ENCODE measurements around the gene KL. TPM values are rescaled to one million over a fixed set of nuclear protein-coding genes. Genes with fewer than 3 reads are reported as not detected.

Gene KL
- total RNA-seq, 1 experiment from 2014 or later, result not detected

DNA sequence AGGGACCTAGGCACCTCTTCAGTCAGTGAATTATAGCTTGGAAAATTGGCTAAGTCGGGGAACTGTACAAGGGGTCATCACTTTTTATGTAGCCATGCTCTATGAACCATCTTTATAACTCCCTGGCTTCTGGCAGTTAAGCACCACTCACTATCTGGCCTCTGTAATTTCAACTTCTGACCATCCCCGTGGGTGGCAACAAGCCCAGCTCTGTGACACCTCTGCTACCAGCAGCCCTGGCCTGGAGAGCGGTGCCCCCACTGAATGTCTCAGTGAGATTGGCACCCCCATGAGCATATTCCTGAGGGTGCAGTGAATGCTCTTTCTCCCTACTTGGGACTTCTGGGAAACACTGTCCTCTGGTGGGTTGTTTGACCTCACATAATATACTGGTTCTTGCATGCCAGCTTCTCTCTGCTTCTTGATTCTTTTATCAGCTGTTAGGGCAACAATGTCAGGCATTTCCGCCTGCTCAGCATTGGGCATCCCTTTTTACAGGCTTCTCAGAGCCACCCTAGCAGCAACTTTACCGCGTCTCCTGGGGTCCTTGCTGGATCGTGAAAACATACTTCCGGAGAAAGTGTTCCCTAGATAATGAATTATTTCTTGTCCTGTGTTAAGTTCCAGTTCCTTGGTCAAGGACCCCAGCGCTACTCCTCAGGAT, 10.4 kb downstream of the KL start:
- no peak for DNase-seq (ENCODE audit: low read depth, low spot score)
- Histone ChIP-seq H3K9me2 (ENCODE audit: insufficient read depth) (no peaks in the 10 kb centered on the region), H3K9ac (ENCODE audit: low read length) (no peak overlapping the region), H3K4me1 (ENCODE audit: control insufficient read depth in 1 of 2, insufficient read depth in 2 of 2, low read length in 2 of 2) (no peaks in the 10 kb centered on the region), H3K4me2 (ENCODE audit: low read length) (no peak overlapping the region), H4K20me1 (ENCODE audit: insufficient read depth) (no peaks in the 10 kb centered on the region), H3K79me2 (ENCODE audit: insufficient read depth, low read length) (no peaks in the 10 kb centered on the region), H3K36me3 (ENCODE audit: control insufficient read depth in 1 of 2, insufficient read depth in 2 of 2, low read length in 2 of 2) (no peaks in the 10 kb centered on the region; a peak in 1 of 4 replicates), H3K4me3 (replicated peaks in 1 of 2; ENCODE audit: low read depth in 1 of 2, low read length in 2 of 2) (no peak overlapping the region), H2AFZ (ENCODE audit: low read depth, low read length, poor library complexity, severe bottlenecking) (no peak overlapping the region), H3K27me3 (ENCODE audit: insufficient read depth, low read length) (peaks cover 8% of the 10 kb centered on the region), H3K9me3 (ENCODE audit: control insufficient read depth in 1 of 2, insufficient read depth in 1 of 2, low read depth in 1 of 2, low read length in 2 of 2) (no peaks in the 10 kb centered on the region), H3K27ac (ENCODE audit: low read depth, low read length) (no peak overlapping the region)
- TF ChIP-seq EZH2 (IDR thresholded peaks at IDR 0.05), result no peak
- TF ChIP-seq EZH2phosphoT487 (IDR thresholded peaks at IDR 0.05; ENCODE audit: borderline replicate concordance), result no peak
- TF ChIP-seq TCF7L2 (IDR thresholded peaks at IDR 0.05; ENCODE audit: borderline replicate concordance, extremely low read depth, insufficient read depth, insufficient read length), result no peak
- no peak for TF ChIP-seq CEBPB (IDR thresholded peaks at IDR 0.05; ENCODE audit: low read depth)
- TF ChIP-seq, protein P1, sequence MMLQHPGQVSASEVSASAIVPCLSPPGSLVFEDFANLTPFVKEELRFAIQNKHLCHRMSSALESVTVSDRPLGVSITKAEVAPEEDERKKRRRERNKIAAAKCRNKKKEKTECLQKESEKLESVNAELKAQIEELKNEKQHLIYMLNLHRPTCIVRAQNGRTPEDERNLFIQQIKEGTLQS (IDR thresholded peaks at IDR 0.05), result no peak
- no peak for TF ChIP-seq ZFX (IDR thresholded peaks at IDR 0.05)
- TF ChIP-seq, protein P2, sequence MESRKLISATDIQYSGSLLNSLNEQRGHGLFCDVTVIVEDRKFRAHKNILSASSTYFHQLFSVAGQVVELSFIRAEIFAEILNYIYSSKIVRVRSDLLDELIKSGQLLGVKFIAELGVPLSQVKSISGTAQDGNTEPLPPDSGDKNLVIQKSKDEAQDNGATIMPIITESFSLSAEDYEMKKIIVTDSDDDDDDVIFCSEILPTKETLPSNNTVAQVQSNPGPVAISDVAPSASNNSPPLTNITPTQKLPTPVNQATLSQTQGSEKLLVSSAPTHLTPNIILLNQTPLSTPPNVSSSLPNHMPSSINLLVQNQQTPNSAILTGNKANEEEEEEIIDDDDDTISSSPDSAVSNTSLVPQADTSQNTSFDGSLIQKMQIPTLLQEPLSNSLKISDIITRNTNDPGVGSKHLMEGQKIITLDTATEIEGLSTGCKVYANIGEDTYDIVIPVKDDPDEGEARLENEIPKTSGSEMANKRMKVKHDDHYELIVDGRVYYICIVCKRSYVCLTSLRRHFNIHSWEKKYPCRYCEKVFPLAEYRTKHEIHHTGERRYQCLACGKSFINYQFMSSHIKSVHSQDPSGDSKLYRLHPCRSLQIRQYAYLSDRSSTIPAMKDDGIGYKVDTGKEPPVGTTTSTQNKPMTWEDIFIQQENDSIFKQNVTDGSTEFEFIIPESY (IDR thresholded peaks at IDR 0.05; ENCODE audit: extremely low read depth, insufficient replicate concordance, low read length), result no peak
- TF ChIP-seq ELF1 (IDR thresholded peaks at IDR 0.05; ENCODE audit: borderline replicate concordance, low read depth), result no peak
- TF ChIP-seq POLR2AphosphoS5 (IDR thresholded peaks at IDR 0.05; ENCODE audit: low read depth, low read length), result no peak
- ATAC-seq, result no peak
- ChIA-PET RAD21 (ENCODE audit: low non-redundant PET in 1 of 2, low total read pairs in 2 of 2, uncharacterized antibody in 2 of 2, unreplicated experiment in 2 of 2) (no interaction called here), CTCF (no interaction called here), POLR2A (no interaction called here)
- intact Hi-C loops (cut with micrococcal nuclease), result no loop called here
- BruUV-seq (replicated peaks), result no TSS peak

All from HCT116 (cell line).